Kidney epithelial cell (primary cell): ENCODE measurements around the gene SMAD6. TPM values are rescaled to one million over a fixed set of nuclear protein-coding genes. Genes with fewer than 3 reads are reported as not detected.

ENCODE experiments used
- DNase-seq: peaks from one replicate; pipeline ENCODE4 v3.0.0-alpha.2; 2010; ENCODE audit warnings: low read depth
- H3K27me3 ChIP-seq: 2 replicates; pipeline ENCODE4 v1.6.0; 2011; ENCODE audit warnings: low read length; ENCODE audit not compliant: control insufficient read depth, insufficient read depth
- H3K36me3 ChIP-seq: 2 replicates; pipeline ENCODE4 v1.5.1; 2011; ENCODE audit warnings: low read length; ENCODE audit not compliant: control insufficient read depth, insufficient read depth
- H3K4me3 ChIP-seq: 2 replicates; pipeline ENCODE4 v1.5.1; 2011; ENCODE audit warnings: low read depth, mild to moderate bottlenecking, control low read depth, low read length
- CTCF ChIP-seq: IDR thresholded peaks from 2 replicates; pipeline ENCODE4 v1.5.1; 2011; ENCODE audit warnings: mild to moderate bottlenecking, moderate library complexity, low read length, control low read depth, inconsistent platforms; ENCODE audit not compliant: insufficient read depth, poor library complexity, severe bottlenecking
- total RNA-seq: library from RNA; depleted of rRNA; stranded (reverse); fragments of >200 nt; gene quantifications from 2 replicates; pipeline ENCODE4 v1.2.3, GENCODE V29; 2015

Gene SMAD6
- total RNA-seq, 1 donor from 2014 or later: 8.3 TPM

GRCh38 chr15:66820481-66821176 is 118.6 kb downstream of the SMAD6 start:
- Histone ChIP-seq H3K4me3 (no peak overlapping the region), H3K27me3 (no peaks in the 10 kb centered on the region), H3K36me3 (no peaks in the 10 kb centered on the region)
- DNase-seq: no peak
- no peak for TF ChIP-seq CTCF

DNA sequence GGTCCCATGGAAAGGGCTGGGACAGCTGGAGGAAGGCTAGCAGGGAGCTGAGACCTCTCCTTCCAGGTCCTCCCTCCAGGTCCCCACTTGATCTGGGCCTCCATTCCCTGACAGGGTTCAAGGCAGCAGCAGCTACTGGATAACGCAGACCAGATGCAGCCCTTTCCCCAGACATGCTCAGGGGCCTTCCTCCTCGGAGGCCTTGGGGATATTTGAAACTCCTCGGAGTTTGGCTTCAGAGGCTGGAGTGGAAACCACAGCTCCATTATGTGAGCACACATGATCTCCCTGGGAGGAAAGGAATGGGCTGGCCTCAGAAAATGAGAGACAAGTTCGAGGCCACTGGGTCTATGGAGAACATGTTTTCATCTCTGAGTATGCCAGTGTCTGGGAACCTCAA is 119.3 kb downstream of the SMAD6 start:
- no peaks in the 10 kb centered on the region for H3K36me3 ChIP-seq
- H3K4me3 ChIP-seq: no peak overlapping the region
- no peaks in the 10 kb centered on the region for H3K27me3 ChIP-seq
- no peak for DNase-seq
- no peak for TF ChIP-seq CTCF

- no peak for DNase-seq
- no peak for TF ChIP-seq CTCF
Observed at GRCh38 chr15:66822114-66822513, 120.1 kb downstream of the SMAD6 start.

DNA sequence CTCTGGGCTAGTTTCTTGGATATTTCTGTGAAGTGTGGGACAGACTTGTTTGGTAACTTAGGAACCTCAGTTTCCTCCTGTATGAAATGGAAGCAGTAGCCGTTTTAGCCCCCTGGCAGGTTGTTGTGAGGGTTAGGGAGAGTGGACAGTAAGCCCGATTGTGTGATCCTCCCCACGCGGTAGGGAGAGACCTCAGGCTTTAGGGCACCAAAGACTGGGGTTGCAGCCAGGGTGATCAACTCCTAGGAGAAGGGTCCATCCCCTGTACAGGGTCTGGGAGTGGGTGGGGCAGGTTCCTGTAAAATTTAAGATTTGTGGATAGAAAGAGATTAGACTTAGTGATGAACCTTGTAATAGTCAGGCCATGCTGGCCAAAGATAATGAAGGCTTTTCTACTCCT is 120.5 kb downstream of the SMAD6 start:
- Histone ChIP-seq H3K36me3 (no peaks in the 10 kb centered on the region), H3K4me3 (no peak overlapping the region), H3K27me3 (no peaks in the 10 kb centered on the region)
- no peak for TF ChIP-seq CTCF
- DNase-seq: no peak

More at GRCh38 chr15:66822114-66822513, 120.1 kb downstream of the SMAD6 start:
- no peaks in the 10 kb centered on the region for H3K36me3 ChIP-seq
- no peak overlapping the region for H3K4me3 ChIP-seq
- no peaks in the 10 kb centered on the region for H3K27me3 ChIP-seq

DNA sequence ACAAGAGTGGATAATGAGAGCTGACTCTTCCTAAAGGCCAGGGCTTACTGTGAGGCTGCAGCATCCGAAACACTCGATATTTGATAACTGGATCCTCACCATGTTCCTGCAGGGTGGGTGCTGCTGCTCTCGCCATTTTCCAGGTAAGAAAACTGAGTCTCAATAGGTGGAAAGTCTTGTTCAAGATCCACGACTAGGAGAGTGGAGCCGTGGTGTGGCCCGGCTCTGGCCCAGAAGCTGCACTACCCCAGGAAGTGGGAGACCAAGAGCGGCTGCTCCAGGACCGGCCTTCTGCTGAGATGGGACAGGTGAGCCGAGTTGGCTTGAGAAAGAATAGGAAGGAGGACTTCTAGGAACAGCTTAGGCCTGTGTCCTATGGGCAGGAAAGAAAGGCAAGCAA is 121.6 kb downstream of the SMAD6 start:
- TF ChIP-seq CTCF: no peak
- no peak for DNase-seq
- Histone ChIP-seq H3K4me3 (no peak overlapping the region), H3K36me3 (no peaks in the 10 kb centered on the region), H3K27me3 (no peaks in the 10 kb centered on the region)

DNA sequence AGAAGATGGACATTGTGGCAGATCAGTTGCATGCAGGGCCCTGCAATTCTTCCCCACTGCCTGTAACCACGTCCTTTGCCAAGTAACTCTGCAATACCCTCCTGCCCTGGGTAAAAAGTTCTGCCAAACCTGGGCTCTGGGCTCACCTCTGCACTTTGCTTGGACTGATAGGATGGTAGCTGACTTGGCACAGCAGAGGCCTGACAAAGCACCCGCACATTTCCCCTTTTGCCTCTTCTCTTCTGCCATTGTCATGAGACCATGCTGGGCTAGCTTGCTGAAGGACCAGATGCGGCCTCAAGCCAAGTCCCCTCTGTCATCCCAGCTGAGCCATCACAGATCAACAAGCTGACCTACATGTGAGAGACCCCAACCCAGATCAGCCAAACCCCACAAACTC is 122.4 kb downstream of the SMAD6 start:
- Histone ChIP-seq H3K27me3 (no peaks in the 10 kb centered on the region), H3K36me3 (no peaks in the 10 kb centered on the region), H3K4me3 (no peak overlapping the region)
- DNase-seq: no peak
- no peak for TF ChIP-seq CTCF
